Measurements from ENCODE around the gene ZNF423.

DNA sequence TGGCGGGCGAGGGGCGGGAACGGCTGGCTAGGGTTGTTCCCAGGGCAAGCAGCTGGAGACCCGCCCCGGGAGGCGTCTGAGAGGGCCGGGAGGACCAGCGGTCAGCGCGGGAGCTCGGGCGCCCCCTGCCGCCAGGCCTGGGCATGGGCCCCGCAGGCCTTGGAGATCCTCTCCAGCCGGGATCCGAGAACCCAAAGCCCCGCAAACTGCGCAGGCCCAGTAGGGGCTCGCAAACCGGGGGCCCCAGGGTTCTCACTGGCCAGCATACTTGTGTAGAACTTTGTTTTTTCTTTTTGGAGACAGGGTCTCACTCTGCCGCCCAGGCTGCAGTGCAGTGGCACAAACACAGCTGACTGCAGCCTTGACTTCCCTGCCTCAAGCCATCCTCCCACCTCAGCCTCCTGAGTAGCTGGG lies 20.8 kb upstream of the ZNF423 start:
- TF ChIP-seq, protein P1, sequence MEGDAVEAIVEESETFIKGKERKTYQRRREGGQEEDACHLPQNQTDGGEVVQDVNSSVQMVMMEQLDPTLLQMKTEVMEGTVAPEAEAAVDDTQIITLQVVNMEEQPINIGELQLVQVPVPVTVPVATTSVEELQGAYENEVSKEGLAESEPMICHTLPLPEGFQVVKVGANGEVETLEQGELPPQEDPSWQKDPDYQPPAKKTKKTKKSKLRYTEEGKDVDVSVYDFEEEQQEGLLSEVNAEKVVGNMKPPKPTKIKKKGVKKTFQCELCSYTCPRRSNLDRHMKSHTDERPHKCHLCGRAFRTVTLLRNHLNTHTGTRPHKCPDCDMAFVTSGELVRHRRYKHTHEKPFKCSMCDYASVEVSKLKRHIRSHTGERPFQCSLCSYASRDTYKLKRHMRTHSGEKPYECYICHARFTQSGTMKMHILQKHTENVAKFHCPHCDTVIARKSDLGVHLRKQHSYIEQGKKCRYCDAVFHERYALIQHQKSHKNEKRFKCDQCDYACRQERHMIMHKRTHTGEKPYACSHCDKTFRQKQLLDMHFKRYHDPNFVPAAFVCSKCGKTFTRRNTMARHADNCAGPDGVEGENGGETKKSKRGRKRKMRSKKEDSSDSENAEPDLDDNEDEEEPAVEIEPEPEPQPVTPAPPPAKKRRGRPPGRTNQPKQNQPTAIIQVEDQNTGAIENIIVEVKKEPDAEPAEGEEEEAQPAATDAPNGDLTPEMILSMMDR (IDR thresholded peaks at IDR 0.05), result peak; percentile 39 to 88 (median 76)
- no peak for TF ChIP-seq POLR2A (IDR thresholded peaks at IDR 0.05)
